HG02588 (cell line): ENCODE results near the gene THSD4.

Experiments used
- ATAC-seq: cut with Tn5 transposase; IDR thresholded peaks from one replicate; pipeline ENCODE4 v1.9.1; 2021; ENCODE audit warnings: mild to moderate bottlenecking, moderate library complexity; ENCODE audit not compliant: unreplicated experiment

Gene THSD4

GRCh38 chr15:71551566-71551965, 436.3 kb downstream of the THSD4 start:
- ATAC-seq: no peak

- ATAC-seq: no peak
Measured at GRCh38 chr15:71559098-71559497, 443.8 kb downstream of the THSD4 start.

- ATAC-seq: no peak
Measured at GRCh38 chr15:71559616-71560015, 444.3 kb downstream of the THSD4 start.

- ATAC-seq: no peak
Measured at GRCh38 chr15:71562251-71562650, 447.0 kb downstream of the THSD4 start.

- ATAC-seq: no peak
Measured at GRCh38 chr15:71564217-71564616, 448.9 kb downstream of the THSD4 start.

DNA sequence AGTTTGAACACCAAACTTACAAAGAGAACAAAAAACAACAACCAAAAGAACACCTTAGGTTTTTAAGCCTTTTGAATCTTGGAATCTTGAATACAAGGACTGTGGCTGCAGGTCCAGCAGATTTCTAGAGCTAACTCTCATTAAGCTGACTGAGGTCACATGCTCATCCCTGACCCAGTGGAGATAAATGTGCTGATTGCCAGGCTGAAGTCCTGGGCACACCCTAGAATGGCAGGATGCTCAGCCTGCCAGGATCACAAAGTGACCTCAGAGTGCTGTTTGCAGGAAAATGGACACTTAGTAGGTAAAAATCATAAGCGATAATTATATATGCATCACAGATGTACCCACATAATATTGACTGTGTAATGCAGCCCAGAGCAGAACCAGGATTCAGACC, 449.7 kb downstream of the THSD4 start:
- no peak for ATAC-seq

- no peak for ATAC-seq
Measured at GRCh38 chr15:71565631-71566160, 450.4 kb downstream of the THSD4 start.

GRCh38 chr15:71566226-71566625, 451.0 kb downstream of the THSD4 start:
- no peak for ATAC-seq

DNA sequence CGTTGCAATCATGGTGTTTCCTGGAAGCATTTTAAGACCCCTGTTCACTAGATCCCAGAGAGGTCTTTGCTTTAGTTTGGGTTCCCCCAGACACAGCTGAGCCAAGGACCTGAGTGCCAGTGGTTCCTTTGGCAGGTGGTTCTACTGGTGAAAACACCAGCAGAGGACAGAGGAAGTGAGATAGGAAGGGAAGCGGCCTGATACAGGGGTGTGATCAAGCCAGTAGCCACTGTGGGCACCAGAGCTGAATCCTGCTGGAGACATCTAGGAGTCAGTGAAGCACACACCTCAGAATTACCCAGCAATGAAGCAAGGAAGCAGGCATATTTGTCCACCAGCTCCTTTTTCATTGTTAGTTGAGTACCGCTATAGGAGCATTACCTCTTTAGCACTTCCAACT, 451.9 kb downstream of the THSD4 start:
- no peak for ATAC-seq

DNA sequence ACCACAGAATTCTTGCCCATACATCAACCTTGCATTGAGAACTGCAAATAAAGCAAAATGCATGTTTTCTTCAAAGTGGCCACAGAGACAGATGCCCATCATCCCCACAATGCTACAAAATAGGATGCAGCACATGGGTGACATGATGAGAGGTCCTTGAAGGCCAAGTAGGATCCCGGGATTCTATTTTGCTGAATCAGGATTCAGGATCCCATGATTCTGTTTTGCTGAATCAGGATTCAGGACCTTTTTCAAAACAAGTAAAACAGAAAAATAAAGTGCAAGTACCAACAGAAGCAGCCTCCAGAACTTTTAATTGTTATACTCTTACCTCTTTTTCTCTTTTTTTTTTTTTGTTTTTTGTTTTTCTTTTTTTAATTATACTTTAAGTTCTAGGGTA, 453.0 kb downstream of the THSD4 start:
- no peak for ATAC-seq

DNA sequence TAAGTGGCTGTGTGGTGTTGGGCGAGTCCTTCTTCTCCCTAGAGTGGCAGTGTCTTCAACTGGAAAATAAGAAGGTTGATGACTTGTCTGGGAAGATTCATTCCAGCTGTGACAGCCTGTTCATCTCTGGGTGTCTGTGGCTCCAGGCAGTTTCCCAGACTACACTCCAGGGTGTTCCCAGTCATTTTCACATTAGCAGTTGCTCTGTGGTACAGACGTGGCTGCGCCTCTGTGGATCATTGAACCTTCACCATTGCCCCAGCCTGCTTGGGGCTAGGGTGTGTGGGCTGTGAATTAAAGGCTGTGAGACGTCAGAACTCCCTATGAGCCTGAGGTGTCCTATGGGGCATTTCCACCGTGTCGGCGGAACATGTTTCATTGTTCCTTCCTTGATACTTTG, 455.5 kb downstream of the THSD4 start:
- ATAC-seq: no peak

GRCh38 chr15:71571641-71572040, 456.4 kb downstream of the THSD4 start:
- ATAC-seq: no peak

DNA sequence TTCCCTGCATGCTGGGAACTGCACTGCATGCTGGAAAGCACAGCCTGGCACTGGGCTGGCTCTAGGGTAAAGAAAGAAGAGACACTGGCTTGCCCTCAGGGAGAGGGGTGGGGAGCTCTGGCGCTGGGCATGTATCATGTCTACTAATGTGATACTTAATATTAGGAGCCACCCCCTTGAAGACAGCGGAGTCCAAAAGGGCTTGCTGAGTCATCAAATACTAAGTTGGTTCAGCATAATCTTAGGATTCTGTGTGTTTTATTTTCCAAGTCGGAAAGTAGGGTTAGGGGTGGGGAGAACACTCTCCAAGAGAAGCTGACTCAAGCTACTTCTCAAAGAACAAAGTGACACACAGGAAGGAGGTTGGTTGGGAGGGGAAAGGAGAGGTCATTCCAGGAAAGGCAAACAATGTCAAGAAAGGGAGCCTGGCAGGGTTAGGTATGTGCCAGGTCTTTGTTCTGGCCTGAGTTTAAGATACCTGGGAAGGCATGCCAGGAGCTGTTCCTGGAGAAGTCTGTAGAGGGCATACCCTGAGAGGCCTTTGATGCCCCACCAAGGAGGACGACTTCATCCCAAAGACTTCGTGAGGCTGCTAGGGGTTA, 457.3 kb downstream of the THSD4 start:
- no peak for ATAC-seq

DNA sequence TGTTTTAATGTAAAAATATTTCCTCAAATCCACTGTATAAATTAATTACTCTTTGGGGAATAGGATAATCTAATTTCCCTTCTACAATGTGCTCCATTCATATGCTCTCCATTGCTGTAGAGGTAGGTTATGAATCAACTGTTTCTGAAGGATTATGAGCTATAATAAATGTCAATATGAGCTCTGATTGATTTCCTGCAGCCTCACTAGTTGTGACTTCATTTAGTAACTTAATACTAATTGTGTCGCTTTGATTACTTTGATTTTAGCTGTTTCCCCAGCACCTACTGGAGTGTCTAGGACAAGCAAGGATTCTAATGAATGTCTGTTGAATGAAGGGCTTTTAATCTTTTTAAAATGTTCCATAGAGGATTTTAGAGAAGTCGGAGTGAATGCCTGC, 458.3 kb downstream of the THSD4 start:
- ATAC-seq: no peak

DNA sequence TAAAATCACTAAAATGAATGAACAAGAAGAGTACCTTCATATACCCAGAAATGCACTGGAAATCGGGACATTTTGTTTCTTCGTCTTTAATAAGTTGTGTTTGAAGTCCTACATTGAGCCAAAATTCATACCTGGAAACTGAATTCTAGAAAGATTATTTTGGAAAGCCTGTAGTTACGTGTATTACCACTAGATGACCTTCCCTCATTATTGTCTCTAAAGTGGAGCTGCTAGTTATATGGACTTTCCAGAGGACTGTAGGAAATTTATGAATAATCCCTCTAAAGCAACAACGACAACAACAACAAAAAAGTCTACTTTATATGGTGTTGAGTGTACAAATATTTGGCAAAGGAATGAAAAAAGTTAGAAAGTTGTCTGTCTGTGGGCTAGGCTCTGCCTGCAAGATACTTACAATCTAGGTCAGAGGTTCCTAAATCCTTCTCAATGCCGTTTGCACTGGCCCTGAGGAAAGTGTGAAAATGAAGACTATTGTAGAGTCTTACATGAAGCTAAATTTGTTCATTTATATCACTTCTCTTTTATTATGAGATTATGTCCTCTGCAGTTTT, 460.3 kb downstream of the THSD4 start:
- no peak for ATAC-seq

DNA sequence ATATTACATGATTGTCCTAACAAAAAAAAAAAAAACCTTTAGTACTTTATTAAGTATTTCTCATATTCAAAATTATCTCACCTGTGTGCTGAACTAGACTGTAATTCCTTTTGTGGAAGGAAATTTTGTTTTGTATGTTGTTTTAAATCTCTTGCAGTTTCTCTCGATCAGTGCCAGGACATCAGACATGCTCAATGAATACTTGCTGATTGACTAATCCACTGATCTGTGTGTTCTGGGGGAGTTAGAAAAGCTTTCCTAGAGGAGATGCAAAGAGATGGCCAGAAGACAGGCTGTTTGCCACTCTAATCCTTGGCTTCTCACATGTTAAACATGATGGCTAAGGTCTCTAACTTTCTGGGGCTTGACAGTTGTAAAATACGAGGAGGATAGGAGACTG, 461.8 kb downstream of the THSD4 start:
- ATAC-seq: no peak

DNA sequence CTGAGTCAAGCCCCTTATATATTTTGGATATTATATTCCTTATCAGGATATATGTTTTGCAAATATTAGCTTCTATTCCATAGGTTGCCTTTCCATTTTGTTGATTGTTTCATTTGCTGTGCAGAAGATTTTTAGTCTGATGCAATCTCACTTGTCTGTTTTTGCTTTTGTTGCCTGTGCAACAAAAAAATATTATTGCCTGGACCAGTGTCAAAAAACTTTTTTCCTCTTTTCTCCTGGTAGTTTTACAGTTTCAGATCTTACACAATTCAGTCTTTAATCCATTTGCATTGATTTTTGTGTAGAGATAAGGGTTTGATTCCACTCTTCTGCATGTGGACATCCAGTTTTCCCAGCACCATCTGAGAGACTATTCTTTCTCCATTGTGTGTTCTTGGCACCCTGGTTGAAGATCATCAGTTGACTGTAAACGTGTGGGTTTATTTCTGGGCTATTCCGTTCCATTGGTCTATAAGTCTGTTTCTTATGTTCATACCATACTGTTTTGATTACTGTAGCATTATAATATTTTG, 466.2 kb downstream of the THSD4 start:
- ATAC-seq: no peak

DNA sequence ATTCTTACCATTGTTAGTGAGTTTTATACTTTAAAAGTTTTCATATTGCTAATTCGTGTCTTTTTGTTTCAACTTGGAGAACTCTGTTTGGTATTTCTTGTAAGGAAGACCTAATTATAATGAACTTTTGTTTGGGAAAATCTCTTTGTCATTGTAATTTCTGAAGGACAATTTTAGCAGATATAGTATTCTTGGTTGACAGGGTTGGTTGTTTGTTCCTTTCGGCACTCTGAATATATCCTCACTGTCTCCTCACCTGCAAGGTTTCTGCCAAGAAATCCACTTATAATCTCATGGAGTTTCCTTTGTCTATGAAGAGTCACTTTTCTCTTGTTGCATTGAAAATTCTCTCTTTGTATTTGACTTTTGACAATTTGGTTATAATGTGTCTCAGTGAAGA, 469.9 kb downstream of the THSD4 start:
- no peak for ATAC-seq

GRCh38 chr15:71586463-71586862, 471.2 kb downstream of the THSD4 start:
- ATAC-seq: no peak

- no peak for ATAC-seq
Measured at GRCh38 chr15:71588746-71589145, 473.5 kb downstream of the THSD4 start.

GRCh38 chr15:71591057-71591456, 475.8 kb downstream of the THSD4 start:
- ATAC-seq: no peak

DNA sequence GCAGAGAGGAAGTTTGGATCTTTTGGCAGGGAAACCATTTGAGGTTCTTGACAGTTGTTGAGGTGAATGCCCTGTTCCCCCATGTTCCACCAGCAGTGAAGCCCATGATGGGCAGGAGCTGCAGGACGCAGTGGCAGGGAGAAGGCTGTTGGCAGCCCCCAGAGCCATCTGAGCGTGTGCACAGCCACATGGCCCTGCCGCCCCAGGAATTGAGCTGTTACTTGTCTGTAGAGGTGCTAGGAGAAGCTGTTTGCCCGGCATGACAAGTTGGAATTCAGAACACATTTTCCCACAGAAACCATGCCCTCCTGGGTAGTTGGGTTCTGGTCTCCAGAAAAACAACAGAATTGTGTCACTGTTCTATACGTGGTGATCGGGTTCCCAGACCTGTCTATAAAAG, 476.9 kb downstream of the THSD4 start:
- no peak for ATAC-seq
